HPDE6-E6E7 (cell line): Measurements from ENCODE around the gene KRTAP10-7.
"Not testable (repeated sequence)": the region's sequence is repeated elsewhere in the genome, so short reads cannot be mapped to it uniquely, and the experiment has no call there.

ENCODE experiments used
- DNase-seq: peaks from one replicate; pipeline ENCODE4 v3.0.0; 2011; ENCODE audit warnings: missing footprints; ENCODE audit errors: extremely low spot score

The KRTAP10-7 gene

DNA sequence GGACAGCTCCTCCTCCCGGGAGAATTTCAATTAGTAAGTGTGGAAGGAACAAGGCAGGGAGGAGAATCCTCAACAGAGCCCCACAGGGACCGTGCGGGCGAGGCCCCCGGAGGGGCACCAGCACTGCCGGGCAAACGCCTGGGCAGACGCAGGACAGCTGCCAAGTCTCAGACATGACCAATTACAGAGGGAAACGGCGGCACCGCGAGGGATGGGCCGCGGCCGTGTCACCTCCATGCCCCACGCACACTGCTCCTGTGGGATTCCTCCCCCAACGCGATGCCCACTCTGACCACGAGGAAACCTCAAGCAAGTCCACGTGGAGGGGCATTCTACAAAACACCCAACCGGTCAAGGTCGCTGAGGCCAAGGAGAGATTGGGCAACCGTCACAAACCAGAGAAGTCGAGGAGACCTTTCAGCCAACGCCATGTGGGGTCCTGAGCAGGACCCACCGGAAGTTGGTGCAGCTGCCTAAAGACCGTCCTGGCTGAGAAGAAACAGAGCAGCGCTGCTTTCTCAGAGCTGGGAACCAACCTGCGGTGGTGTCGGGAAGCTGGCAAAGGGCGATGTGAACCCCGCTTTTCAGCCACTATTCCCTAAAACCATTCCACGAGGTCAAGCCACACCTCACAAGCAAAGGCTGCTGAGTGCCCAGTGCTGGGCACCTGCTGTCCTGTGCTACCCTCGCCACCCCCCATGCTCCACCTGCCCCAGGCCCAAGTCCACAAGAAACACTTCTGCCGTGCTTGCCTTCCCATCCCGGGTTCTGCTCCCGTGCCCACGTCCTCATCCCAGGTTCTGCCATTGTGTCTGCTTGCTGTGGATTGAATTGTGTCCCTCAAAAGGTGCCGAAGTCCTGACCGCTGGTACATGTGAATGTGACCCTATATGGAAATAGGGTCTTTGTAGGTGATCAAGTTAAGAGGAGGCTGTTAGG, 28.3 kb upstream of the KRTAP10-7 start:
- no peak for DNase-seq

DNA sequence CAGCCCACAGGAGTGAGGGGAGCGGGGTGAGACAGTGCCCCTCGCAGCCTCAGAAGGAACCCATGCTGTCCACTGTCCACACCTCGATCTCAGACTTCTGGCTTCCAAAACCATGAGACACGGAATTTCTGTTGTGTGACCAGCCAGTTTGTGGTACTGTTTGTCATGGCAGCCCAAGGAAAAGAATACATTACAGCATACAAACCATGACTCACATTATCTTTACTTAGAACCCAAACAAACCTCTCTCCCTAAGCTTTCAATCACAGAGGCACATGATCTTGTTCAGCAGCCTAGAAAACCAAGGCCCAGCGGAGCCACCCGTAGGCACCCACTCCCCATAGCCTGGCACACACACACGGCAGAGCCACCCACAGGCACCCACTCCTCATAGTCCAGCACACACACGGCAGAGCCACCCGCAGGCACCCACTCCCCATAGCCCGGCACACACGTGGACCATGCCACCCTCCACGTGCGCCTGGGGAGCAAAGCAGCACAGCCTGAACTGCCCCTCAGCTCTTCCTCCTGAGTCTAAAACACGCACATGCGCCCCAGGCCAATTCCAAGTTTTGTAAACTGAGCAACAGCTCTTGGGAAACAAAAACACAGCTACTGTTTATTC, 27.3 kb upstream of the KRTAP10-7 start:
- no peak for DNase-seq

DNA sequence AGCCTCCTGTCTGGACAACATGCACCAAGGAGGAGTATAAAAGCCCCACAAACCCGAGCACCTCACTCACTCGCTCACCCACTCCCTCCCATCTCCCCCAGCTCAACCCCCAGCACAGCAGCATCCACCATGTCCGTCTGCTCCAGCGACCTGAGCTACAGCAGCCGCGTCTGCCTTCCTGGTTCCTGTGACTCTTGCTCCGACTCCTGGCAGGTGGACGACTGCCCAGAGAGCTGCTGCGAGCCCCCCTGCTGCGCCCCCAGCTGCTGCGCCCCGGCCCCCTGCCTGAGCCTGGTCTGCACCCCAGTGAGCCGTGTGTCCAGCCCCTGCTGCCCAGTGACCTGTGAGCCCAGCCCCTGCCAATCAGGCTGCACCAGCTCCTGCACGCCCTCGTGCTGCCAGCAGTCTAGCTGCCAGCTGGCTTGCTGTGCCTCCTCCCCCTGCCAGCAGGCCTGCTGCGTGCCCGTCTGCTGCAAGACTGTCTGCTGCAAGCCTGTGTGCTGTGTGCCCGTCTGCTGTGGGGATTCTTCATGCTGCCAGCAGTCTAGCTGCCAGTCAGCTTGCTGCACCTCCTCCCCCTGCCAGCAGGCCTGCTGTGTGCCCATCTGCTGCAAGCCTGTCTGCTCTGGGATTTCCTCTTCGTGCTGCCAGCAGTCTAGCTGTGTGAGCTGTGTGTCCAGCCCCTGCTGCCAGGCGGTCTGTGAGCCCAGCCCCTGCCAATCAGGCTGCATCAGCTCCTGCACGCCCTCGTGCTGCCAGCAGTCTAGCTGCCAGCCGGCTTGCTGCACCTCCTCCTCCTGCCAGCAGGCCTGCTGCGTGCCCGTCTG, 26.6 kb upstream of the KRTAP10-7 start, which contains the start of gene KRTAP10-4:
TSS of gene KRTAP10-4 (plus strand) at position 100 of the 827 bp plus-strand sequence. CDS start at position 130, 30 bp downstream.
- DNase-seq, result not testable (repeated sequence)

DNA sequence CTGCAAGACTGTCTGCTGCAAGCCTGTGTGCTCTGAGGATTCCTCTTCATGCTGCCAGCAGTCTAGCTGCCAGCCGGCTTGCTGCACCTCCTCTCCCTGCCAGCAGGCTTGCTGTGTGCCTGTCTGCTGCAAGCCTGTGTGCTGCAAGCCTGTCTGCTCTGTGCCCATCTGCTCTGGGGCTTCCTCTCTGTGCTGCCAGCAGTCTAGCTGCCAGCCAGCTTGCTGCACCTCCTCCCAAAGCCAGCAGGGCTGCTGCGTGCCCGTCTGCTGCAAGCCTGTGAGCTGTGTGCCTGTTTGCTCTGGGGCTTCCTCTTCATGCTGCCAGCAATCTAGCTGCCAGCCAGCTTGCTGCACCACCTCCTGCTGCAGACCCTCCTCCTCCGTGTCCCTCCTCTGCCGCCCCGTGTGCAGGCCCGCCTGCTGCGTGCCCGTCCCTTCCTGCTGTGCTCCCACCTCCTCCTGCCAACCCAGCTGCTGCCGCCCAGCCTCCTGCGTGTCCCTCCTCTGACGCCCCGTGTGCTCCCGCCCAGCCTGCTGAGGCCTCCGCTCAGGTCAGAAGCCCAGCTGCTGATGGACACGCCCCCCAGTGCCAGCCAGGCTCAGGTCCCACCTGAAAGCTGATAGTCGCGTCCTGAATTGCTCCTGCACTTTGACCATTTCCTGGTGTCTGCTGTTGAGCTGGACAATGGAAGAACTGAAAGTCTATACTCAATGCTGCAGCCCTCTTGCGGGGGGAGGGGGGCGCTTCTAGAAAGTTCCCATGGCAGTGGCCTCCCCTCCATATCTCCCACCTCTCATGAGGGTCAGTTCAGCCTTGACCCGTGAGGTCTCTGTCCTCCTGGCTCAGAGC, 25.7 kb upstream of the KRTAP10-7 start:
- DNase-seq, result no peak

DNA sequence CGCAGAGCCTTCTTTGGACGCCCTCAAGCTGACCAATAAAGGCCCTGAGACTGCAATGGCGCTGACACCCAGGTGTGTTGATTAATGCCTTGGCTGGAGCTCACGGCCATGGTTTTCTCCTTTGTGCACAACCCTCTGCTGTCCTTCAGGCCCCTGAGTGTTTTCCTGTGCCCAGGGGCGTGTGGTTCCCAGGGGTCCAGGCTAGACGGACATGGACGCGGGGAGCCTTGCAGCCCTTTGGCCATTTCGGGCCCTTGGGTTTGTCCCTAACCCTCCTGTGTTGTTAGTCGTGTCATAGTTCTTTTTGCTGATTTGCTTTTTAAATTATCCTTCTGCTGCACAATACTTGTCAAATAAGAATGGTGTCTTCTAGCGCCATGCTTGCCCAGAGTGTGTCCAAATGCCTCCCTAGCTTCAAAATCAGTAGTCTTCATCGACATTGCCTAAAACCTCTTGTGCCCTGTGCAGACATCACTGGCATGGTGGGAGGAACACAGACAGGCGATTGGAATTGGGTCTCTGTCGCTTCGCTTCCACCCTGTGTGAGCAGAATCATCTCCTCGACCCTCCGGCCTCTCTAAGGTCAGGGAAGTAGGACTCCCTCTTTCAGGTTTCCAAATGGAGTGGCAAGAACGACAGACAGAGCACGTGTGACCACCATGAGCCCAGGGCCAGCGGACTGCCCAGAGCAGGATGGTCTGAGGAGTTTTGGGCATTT, 24.9 kb upstream of the KRTAP10-7 start:
- DNase-seq, result no peak

DNA sequence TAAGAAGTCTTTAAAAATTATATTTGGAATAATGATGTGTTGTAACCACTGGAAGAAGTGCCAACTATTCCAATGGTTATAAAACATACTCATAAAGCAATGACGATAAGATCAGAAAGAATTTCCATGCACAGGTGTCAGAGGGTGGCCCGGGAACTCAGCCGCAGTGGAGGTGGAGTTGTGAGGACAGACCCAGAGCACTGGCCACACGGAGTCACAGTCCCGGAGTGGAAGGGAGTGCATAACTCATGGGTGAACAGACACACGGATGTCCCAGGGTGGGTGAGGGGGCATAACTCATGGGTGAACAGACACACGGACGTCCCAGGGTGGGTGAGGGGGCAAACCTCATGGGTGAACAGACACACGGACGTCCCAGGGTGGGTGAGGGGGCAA, 24.4 kb upstream of the KRTAP10-7 start:
- no peak for DNase-seq

DNA sequence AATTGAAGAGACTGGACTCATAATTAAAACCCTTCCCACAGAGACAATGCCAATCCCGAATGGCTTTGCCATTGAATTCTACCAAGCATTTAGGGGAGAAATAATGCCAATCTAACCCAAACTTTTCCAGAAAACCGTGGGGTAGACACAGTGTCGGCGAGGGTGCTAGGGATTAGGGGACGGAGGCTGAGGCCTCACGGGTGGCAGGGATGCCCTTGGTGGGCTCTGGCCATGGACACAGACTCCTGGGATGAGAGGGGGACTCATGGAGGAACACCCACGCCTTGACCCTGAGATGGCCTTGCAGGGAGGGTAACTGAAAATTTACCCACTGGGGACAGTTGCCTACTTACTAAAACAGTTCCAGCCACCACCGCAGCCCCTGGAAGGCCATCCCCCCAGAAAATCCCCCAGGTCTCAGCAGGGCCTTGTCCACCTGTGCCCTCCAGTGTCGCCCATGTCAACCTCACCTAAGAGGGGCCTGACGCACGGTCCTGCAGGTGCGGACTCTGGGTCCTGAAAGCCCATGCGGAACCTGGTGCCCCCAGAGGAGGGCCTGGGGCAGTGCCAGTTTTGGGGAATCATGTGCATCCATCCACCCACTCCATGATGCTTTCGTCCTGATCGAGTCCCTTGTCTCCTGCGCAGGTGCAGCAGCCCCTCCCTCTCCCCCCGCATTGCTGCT, 21.9 kb upstream of the KRTAP10-7 start:
- no peak for DNase-seq

DNA sequence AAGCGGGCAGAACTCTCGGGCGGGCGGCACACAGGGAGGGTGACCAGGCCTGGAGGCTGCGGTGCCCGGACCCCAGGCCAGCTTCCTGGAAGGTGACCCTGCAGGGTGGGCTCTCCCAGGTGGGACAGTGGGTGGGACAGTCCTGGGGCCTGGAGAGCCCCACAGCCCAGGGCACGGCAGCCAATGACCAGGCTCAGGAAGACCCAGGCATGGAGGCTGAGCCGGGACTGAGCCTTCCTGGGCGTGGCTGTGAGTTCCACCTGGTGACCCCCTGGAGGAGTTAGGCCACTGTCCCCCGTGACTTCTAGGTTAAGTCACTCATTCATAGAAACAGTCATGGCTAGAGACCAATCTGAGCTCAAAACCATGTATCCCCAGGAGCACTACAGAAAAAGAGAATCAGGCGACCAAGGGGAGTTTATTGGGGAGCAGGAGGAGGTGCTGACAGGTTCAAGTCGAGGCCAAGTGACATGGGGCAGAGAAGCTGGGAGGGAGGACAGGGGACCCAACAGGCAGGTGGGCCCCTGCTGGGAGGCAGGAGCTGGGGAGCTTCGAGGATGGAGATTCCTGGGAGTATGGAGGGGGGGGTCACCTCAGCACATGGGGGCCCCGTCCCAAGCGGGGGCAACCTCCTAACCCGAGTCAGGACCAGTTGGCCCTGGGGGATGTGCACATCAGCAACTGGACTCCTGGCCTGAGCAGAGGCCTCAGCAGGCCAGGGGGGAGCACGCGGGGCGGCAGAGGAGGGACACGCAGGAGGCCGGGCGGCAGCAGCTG, 21.2 kb upstream of the KRTAP10-7 start:
- no peak for DNase-seq

DNA sequence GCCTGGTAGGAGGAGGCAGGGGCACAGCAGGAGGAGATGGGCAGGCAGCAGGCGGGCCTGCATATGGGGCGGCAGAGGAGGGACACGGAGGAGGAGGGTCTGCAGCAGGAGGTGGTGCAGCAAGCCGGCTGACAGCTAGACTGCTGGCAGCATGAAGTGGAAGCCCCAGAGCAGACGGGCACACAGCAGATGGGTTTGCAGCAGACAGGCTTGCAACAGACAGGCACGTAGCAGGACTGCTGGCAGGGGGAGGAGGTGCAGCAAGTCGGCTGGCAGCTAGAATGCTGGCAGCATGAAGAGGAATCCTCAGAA, 20.6 kb upstream of the KRTAP10-7 start:
- no peak for DNase-seq

DNA sequence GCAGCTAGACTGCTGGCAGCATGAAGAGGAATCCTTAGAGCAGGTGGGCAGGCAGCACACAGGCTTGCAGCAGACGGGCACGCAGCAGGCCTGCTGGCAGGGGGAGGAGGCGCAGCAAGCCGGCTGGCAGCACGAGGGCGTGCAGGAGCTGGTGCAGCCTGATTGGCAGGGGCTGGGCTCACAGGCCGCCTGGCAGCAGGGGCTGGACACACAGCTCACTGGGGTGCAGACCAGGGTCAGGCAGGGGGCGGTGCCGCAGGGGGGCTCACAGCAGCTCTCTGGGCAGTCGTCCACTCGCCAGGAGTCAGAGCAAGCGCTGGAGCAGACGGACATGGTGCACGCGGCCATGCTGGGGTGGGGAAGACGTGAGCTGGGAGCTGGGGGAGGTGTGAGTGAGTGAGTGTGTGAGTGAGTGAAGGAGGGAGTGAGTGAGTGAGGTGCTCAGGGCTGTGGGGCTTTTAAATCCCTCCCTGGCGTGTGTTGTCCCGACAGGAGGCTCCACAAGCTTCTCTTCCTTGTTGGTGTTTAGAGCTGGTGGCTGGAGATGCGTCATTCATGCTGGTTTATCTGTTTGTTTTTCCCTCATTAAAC, 20.1 kb upstream of the KRTAP10-7 start, which contains the start of gene KRTAP10-5:
TSS of gene KRTAP10-5 (minus strand) at position 374 of the 591 bp plus-strand sequence. CDS start at position 348, 26 bp downstream.
- DNase-seq, result not testable (repeated sequence)

DNA sequence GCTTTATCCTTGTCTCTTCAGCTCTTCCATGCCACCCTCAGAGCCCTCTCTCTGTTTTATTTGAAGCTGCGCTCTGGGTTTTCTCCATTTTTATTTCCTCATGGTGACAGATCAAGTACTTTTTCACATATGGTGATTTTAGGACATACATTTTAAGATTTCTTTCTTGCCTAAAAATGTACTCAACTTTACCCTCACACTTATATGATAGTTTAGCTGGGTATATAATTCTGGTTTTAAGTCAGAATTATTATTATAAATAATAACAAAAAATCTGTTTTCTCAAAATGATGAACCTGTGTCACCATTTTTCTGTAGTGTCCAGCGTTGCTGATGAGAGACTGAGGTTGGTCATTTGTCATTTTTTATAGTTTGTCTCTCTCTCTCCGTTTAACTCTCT, 19.2 kb upstream of the KRTAP10-7 start:
- no peak for DNase-seq

DNA sequence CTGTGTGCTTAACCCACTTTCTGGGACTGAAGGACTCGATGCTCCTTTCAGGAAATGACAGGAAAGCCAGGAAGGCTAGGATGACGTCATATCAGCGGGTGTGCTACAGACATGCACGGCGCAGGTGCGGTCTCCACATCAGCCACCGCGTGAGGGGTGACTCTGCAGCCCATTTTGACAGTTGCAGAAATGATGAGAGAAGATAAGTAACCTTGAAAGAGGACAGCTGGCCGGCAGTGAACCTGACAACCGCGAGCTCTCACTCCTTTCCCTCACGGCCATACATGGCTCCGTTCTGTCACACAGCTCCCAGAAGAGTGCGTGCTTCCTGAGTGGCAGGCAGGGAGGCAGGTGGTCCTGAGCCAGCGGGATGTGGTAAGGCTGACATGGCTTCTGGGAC, 18.3 kb upstream of the KRTAP10-7 start:
- DNase-seq, result no peak

DNA sequence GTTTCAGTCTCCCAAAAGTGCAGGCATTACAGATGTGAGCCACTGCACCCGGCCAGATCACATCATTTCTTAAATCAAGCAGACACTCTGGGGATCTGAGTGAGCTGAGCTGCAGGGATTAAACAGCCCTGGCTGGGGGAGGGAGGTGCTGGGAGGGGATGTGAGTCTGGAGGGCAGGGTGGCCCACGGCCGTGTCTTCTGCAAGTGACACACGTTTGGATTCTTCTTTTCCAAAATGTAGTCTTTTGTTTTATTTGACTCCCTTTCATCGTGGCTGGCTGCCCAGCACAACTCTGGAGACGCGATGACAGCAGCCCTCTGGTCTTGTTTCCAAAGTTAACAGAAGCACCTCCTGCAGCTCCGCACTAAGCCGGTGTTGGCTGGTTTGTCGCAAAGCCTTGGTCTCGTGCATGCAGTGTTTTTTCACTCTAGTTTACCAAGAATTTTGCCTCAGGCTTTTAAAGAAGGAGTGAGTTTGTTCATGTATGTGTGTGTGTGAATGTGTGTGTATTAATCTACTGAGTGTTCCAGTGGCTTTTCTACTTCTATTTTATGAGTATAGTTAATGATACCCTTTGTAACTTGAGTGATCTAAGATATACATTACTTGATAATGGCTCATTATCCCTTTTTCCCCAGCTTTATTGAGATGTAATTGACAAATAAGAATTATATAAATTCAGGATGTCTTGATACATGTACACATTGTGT, 17.2 kb upstream of the KRTAP10-7 start:
- no peak for DNase-seq

DNA sequence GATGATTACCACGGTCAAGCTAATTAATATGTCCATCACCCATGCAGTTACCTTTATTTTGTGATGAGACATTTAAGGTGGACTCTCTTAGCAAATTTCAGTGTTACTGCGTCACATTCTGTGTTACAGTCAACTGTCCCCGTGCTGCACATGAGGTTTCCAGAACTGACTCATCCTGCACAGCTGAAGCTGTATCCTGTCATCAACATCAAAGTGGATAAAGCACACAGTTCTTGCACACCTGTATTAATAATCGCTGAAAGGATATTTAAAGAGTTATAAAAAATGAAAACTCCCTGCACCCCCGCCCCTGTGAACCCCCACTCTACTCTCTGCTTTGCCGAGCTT, 16.6 kb upstream of the KRTAP10-7 start:
- DNase-seq, result no peak

DNA sequence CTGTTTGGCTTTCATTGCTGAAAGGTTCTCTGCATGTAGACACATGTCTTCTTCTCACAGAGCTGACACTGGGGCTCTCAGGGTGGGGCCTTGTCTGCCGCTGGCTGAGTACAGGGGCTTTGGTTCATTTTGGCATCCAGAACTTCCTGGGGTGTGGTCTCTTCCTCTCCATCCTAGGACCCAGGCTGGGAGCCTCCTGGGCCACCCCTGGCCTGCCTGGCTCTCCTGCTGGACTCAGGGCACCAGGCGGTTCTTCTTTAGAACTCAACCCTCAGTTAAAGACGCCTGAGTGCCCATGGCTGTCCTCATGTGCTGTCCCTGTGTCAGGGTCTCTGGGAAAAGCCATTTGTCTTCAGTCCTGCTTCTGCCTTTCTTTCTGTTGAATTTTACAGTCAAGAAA, 14.5 kb upstream of the KRTAP10-7 start:
- no peak for DNase-seq

DNA sequence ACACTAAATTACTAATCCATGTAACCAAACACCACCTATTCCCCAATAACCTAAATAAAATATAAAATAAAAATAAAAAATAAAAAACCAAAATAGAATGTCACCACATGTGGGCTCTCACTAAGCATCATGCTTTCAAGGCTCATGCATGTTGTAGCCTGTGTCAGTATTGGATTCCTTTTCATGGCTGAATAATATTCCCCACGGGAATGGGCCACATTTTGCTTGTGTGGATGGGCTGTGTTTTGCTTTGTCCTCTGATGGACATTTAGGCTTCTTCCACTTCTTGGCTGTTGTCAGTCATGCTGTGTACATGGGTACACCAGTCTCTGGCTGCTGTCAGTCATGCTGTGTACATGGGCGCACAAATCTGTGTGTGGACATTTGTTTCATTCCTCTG, 11.3 kb upstream of the KRTAP10-7 start:
- no peak for DNase-seq

DNA sequence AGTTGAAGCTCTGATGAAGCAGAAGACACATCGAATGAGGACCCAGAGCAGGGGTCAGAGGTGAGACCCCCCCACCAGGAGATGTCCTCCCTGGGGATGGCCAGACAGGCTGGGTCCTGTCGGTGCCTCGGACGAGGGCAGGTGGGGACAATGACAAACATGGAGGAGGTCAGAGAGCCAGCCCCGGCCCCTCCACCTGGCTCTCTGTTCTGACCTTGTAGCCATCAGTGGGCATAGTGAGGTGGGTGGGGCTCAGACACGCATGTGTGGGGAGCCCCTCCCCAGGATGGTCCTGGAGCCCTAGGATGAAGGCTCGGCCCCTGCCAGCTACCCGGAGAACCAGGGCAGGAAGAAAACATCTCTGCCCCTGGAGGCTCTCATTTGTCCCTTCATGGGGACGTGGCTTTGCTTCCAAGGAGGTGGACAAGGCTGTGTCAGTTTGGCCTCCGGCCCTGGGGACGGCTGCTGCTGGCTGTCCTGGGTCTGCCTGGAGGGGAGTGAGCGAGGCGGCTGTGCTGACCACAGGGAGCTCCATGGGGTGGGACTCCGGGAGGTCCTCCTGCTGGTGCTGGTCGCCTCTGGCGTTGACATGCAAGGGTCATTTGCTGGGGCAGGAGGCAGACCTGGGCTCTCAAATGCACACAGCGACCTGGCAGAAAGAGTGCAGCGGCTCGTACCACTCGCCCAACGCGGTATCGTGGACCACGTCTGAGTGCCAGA, 10.7 kb upstream of the KRTAP10-7 start:
- no peak for DNase-seq

DNA sequence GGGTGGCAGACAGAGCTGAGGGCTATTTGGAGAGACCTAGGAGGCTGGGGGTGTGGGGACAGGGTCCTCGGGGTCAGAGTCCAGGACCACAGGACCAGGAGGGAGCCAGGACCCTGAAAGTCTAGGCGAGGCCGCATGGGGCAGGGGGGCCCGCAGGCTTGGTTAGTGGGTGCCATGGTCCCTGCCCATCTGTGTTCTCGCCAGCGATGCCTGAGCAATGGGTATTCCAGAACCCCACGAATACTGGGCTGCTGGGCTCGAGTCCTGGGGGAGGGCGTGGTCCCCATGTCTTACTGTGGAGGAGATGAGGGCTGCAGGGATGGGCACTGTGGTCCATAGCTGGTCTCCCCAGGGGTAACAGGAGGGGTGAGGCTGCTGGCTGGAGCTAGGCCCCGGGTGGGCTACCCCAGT, 10.1 kb upstream of the KRTAP10-7 start:
- DNase-seq, result no peak
